Natural killer cell (primary cell): ENCODE results near the gene LARGE1. TPM values are rescaled to one million over a fixed set of nuclear protein-coding genes. Genes with fewer than 3 reads are reported as not detected.

Source experiments
- ATAC-seq, 3 donors: fragments of 150-1000 bp in 2 of 3; fragments of 200-7000 bp in 1 of 3; cut with Tn5 transposase; 1 replicate in 1 of 3; 2 replicates in 2 of 3; pipeline ENCODE4 v1.10.0; 2021; ENCODE audit warnings: mild to moderate bottlenecking in 2 of 3, moderate library complexity in 2 of 3
- DNase-seq, 2 donors: peaks; one replicate each; pipeline versions ENCODE4 v3.0.0 to v3.0.0-alpha.2; 2013 to 2021; ENCODE audit warnings: mixed read lengths in 1 of 2
- H3K27ac ChIP-seq: one replicate; pipeline ENCODE4 v1.5.1; 2013; ENCODE audit warnings: mild to moderate bottlenecking, low read length
- H3K27me3 ChIP-seq: one replicate; pipeline ENCODE4 v1.6.1; 2013; ENCODE audit warnings: low read length; ENCODE audit not compliant: control insufficient read depth, insufficient read depth
- H3K36me3 ChIP-seq: one replicate; pipeline ENCODE4 v1.6.1; 2013; ENCODE audit warnings: low read length; ENCODE audit not compliant: control insufficient read depth, insufficient read depth
- H3K4me1 ChIP-seq: one replicate; pipeline ENCODE4 v1.6.1; 2013; ENCODE audit warnings: low read length; ENCODE audit not compliant: control insufficient read depth, insufficient read depth
- H3K4me3 ChIP-seq: one replicate; pipeline ENCODE4 v1.5.1; 2013; ENCODE audit warnings: low read length
- H3K9me3 ChIP-seq: one replicate; pipeline ENCODE4 v1.6.1; 2013; ENCODE audit warnings: low read length; ENCODE audit not compliant: control insufficient read depth, insufficient read depth
- H3K27ac Mint-ChIP-seq, 2 donors: one replicate each; pipeline ENCODE4 v1.8.0; 2022; ENCODE audit warnings: mild to moderate bottlenecking in 2 of 2, mixed read lengths in 2 of 2, moderate library complexity in 1 of 2
- H3K27me3 Mint-ChIP-seq, 2 donors: one replicate each; pipeline ENCODE4 v1.8.0; 2022; ENCODE audit warnings: low read depth in 2 of 2, mixed read lengths in 2 of 2
- H3K36me3 Mint-ChIP-seq: one replicate; pipeline ENCODE4 v1.8.0; 2022; ENCODE audit warnings: mixed read lengths
- H3K4me1 Mint-ChIP-seq, 2 donors: one replicate each; pipeline ENCODE4 v1.8.0; 2022; ENCODE audit warnings: mixed read lengths in 2 of 2
- H3K4me3 Mint-ChIP-seq: one replicate; pipeline ENCODE4 v1.8.0; 2022; ENCODE audit warnings: mild to moderate bottlenecking, moderate library complexity, mixed read lengths
- H3K9me3 Mint-ChIP-seq, 2 donors: one replicate each; pipeline ENCODE4 v1.8.0; 2022; ENCODE audit warnings: mixed read lengths in 2 of 2
- WGBS: methylation state at CpG from one replicate; pipeline ENCODE4 v1.1.7; 2013; ENCODE audit warnings: missing lambda C conversion rate; ENCODE audit not compliant: insufficient coverage; 5-methylcytosine and 5-hydroxymethylcytosine counted together
- intact Hi-C: fragments of 100-400 bp; cut with micrococcal nuclease; formaldehyde crosslinking; loops from one replicate; pipeline ENCODE4 v1.14.2; 2022
- total RNA-seq, 4 donors: library from RNA; stranded (reverse); fragments of 120-200 nt in 1 of 4; gene quantifications; one replicate each; pipeline versions ENCODE4 v1.2.3 to v1.2.4, GENCODE V29; 2013 to 2022
- TF ChIP-seq, protein P1 (sequence below): fragments of 200-600 bp; IDR thresholded peaks from one replicate; pipeline ENCODE4 v1.8.0; 2022; ENCODE audit warnings: antibody characterized with exemption

LARGE1 gene
- total RNA-seq, 3 donors from 2014 or later (not counting 1 experiment from before 2014, with no cell fraction given), result 2.6 to 11.6 (median 4.1) TPM

DNA sequence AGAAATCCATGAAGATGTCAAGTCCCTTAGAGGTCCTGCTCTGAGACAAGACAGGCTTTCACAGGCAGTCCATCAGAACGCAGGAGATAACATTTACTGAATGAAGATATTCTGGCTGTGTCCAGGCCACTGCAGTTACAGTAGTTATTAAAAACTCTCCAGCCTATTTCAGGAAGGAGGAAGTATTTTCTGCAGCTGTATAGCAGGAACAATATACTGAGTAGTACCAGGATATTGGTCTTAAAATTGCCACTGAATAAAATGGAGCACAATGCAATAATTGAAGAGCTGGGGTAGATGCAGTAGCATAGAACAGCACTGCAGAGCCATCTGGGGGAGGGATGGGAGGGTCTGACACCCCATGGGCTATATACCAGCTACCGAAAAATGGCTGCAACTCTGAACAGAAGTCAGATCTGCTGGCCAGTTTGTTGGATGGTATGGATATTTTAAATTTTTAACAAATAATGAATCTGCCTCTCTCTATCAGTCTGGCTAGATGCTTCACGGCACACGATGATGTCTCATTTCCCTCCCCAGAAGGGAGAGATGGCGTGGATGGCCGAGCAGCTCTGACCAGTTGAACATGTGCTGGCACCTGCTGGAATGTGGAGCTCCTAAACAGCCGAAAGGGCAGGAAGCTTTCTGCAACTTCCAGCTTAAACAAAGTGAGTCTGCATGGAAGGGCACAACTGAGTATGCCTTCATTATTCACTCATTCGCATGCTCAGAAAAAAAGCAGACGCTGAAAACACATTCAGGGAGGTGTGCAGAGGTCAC is 520.0 kb downstream of the LARGE1 start:
- TF ChIP-seq, protein P1, sequence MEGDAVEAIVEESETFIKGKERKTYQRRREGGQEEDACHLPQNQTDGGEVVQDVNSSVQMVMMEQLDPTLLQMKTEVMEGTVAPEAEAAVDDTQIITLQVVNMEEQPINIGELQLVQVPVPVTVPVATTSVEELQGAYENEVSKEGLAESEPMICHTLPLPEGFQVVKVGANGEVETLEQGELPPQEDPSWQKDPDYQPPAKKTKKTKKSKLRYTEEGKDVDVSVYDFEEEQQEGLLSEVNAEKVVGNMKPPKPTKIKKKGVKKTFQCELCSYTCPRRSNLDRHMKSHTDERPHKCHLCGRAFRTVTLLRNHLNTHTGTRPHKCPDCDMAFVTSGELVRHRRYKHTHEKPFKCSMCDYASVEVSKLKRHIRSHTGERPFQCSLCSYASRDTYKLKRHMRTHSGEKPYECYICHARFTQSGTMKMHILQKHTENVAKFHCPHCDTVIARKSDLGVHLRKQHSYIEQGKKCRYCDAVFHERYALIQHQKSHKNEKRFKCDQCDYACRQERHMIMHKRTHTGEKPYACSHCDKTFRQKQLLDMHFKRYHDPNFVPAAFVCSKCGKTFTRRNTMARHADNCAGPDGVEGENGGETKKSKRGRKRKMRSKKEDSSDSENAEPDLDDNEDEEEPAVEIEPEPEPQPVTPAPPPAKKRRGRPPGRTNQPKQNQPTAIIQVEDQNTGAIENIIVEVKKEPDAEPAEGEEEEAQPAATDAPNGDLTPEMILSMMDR, result no peak
- no peak for DNase-seq
- H3K9me3 ChIP-seq, result no peaks in the 10 kb centered on the region

DNA sequence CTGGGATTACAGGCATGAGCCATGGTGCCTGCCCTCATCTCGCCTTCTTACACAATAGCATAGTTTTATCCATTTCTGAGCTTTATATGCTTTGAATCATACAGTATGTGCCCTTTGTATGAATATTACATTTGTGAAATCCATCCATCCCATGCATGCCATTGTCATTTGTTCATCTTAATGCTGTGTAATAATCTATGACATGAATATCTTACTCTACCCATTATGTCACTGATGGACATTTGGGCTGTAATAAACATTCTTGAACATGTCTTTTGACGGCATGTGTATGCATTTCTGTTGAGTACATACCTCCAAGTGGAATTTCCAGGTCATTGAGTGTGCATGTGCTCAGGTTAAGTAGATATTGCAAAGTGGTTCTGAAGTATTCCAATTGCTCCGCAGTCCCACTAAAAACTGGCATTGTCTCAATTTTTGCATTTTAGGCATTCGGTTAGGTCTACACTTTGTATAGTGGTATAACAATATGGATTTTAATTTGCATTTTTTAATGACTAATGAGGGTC is 522.8 kb downstream of the LARGE1 start:
- no peaks in the 10 kb centered on the region for H3K36me3 ChIP-seq
- no peaks in the 10 kb centered on the region for H3K4me1 Mint-ChIP-seq
- 73% methylated on average over 4 of the region's 4 CpGs for WGBS
- DNase-seq, result no peak
- H3K9me3 ChIP-seq, result no peaks in the 10 kb centered on the region
- no peaks in the 10 kb centered on the region for H3K9me3 Mint-ChIP-seq
- no peak overlapping the region for H3K4me3 ChIP-seq
- intact Hi-C loops, result no loop called here
- H3K36me3 Mint-ChIP-seq, result no peaks in the 10 kb centered on the region
- TF ChIP-seq, protein P1, result no peak
- no peaks in the 10 kb centered on the region for H3K27me3 Mint-ChIP-seq
- no peak overlapping the region for H3K4me3 Mint-ChIP-seq
- H3K27ac ChIP-seq, result no peak overlapping the region
- no peaks in the 10 kb centered on the region for H3K27me3 ChIP-seq
- H3K4me1 ChIP-seq, result no peaks in the 10 kb centered on the region
- ATAC-seq, result no peak
- H3K27ac Mint-ChIP-seq, result no peak overlapping the region

More for the DNA sequence above, 520.0 kb downstream of the LARGE1 start:
- no peaks in the 10 kb centered on the region for H3K9me3 Mint-ChIP-seq
- ATAC-seq, result no peak
- no peaks in the 10 kb centered on the region for H3K4me1 ChIP-seq
- no peaks in the 10 kb centered on the region for H3K27me3 ChIP-seq
- no peak overlapping the region for H3K4me3 Mint-ChIP-seq
- no peak overlapping the region for H3K27ac Mint-ChIP-seq
- no peaks in the 10 kb centered on the region for H3K36me3 Mint-ChIP-seq
- no peaks in the 10 kb centered on the region for H3K4me1 Mint-ChIP-seq
- intact Hi-C loops, result no loop called here
- H3K27me3 Mint-ChIP-seq, result no peaks in the 10 kb centered on the region
- WGBS, result 94% methylated on average over 9 of the region's 9 CpGs
- H3K27ac ChIP-seq, result no peak overlapping the region
- H3K4me3 ChIP-seq, result no peak overlapping the region
- H3K36me3 ChIP-seq, result no peaks in the 10 kb centered on the region

DNA sequence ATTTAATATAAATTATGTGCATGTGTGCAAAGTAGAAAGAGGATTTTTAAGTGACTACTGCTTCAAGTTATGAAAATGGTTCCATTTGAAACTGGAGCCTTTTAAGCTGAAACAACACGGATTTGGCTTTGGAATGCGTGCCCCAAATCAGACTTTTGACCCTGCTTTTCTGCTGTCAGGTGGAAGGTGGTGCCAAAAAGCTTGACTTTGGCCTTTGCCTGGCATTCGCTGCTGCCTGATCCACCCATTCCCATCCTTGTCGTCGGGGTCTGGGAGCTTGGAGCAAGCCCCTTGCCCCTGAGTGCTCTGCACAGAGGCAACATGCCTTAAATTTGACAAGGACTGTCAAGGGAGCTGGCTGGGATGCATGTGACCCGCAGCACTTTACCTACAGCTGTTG is 526.8 kb downstream of the LARGE1 start:
- WGBS, result 86% methylated on average over 6 of the region's 6 CpGs
- no peaks in the 10 kb centered on the region for H3K4me1 Mint-ChIP-seq
- Histone ChIP-seq H3K36me3 (no peaks in the 10 kb centered on the region), H3K9me3 (no peaks in the 10 kb centered on the region), H3K4me1 (no peaks in the 10 kb centered on the region), H3K27me3 (no peaks in the 10 kb centered on the region), H3K27ac (no peak overlapping the region), H3K4me3 (no peak overlapping the region)
- no peak overlapping the region for H3K4me3 Mint-ChIP-seq
- ATAC-seq, result no peak
- TF ChIP-seq, protein P1, result no peak
- no peaks in the 10 kb centered on the region for H3K36me3 Mint-ChIP-seq
- H3K27ac Mint-ChIP-seq, result no peak overlapping the region
- DNase-seq, result no peak
- H3K9me3 Mint-ChIP-seq, result peaks cover 0 to 2% of the 10 kb centered on the region in 2 donors
- intact Hi-C loops, result no loop called here
- H3K27me3 Mint-ChIP-seq, result no peaks in the 10 kb centered on the region
